ENCODE results near the gene SNRNP48. TPM values are rescaled to one million over a fixed set of nuclear protein-coding genes. Genes with fewer than 3 reads are reported as not detected.

Gene SNRNP48
- total RNA-seq, 1 experiment from 2014 or later = 7.7 TPM

GRCh38 chr6:7559196-7559595 lies 30.8 kb upstream of the SNRNP48 start:
- ChIA-PET CTCF (no interaction called here), POLR2A (ENCODE audit: unreplicated experiment) (interaction anchor here (0.6 kb wide), 2 partner anchors 18 to 23 kb away, joined by 3 to 27 read pairs; partner anchors contain the start of gene DSP)
- BruUV-seq (replicated peaks) = no TSS peak
- Histone ChIP-seq H4K20me1 (ENCODE audit: low read length) (no peaks in the 10 kb centered on the region; the same call in 1 of the 2 replicates), H3K79me2 (ENCODE audit: low read length) (peaks cover 9% of the 10 kb centered on the region), H3K9ac (ENCODE audit: low read length) (peak overlapping the region; percentile 15; the same call in 1 of the 2 replicates), H3F3A (ENCODE audit: low read length, unreplicated experiment) (no peaks in the 10 kb centered on the region), H3K4me2 (ENCODE audit: low read length) (no peak overlapping the region), H3K27ac (ENCODE audit: low read length) (peak overlapping the region; percentile 80), H3K9me2 (replicated peaks; ENCODE audit: low read length) (no peaks in the 10 kb centered on the region), H3K4me3 (ENCODE audit: low read length) (no peak overlapping the region), H3K9me3 (ENCODE audit: low read length) (no peaks in the 10 kb centered on the region), H3K36me3 (ENCODE audit: low read depth, low read length) (peaks cover 60% of the 10 kb centered on the region), H3K27me3 (ENCODE audit: low read length) (no peaks in the 10 kb centered on the region), H3K4me1 (ENCODE audit: insufficient read depth, low read length) (peaks cover 27% of the 10 kb centered on the region), H2AFZ (ENCODE audit: low read length) (no peak overlapping the region)
- no peak for ATAC-seq
- TF ChIP-seq EZH2 (IDR thresholded peaks at IDR 0.05; ENCODE audit: low read length, unreplicated experiment) (no peak), EZH2phosphoT487 (IDR thresholded peaks at IDR 0.05; ENCODE audit: borderline replicate concordance, low read length) (no peak)
- no peak for DNase-seq
- intact Hi-C loops (cut with micrococcal nuclease) = no loop called here

DNA sequence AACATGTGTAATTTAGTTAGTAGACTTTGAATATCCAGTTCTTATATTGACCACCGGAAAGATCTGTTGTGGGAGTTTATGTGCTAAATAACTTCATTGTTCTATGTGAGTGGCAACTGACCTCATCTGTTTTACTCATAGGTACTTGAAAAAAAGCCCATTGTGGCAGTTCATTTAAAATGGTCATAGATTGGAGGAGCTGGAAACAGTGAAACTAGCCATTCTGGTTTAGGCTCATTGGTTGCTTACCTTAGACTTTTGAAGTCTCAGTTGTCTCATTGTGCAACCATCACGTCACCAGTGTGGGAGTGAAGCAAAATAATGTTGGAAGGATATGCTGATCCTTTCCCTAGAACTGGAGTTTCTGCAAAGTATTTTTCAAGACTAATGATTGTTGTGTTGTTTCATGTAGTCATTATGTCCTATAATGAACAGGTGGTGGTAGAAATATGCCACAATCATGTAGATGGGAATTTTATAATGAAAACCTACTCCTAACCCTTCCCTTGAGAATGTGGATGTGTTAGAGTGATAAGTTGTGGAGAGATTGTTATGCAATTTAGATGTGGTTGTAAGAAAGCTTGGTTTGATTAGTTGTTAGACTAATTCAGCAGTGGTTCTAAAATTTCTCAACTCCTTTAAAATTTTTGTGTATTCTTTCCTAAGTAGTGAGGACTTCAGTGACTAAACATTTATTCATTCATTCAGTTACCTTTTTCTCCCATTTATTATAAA lies 30.2 kb upstream of the SNRNP48 start:
- Histone ChIP-seq H3F3A (ENCODE audit: low read length, unreplicated experiment) (no peaks in the 10 kb centered on the region), H3K4me2 (ENCODE audit: low read length) (peak overlapping the region; percentile 19; the same call in 1 of the 2 replicates), H3K36me3 (ENCODE audit: low read depth, low read length) (peaks cover 62% of the 10 kb centered on the region), H3K4me3 (ENCODE audit: low read length) (no peak overlapping the region), H2AFZ (ENCODE audit: low read length) (no peak overlapping the region), H4K20me1 (ENCODE audit: low read length) (no peaks in the 10 kb centered on the region; the same call in 1 of the 2 replicates), H3K4me1 (ENCODE audit: insufficient read depth, low read length) (peaks cover 27% of the 10 kb centered on the region), H3K27ac (ENCODE audit: low read length) (peak overlapping the region; percentile 80), H3K9ac (ENCODE audit: low read length) (no peak overlapping the region), H3K79me2 (ENCODE audit: low read length) (peaks cover 4% of the 10 kb centered on the region), H3K27me3 (ENCODE audit: low read length) (no peaks in the 10 kb centered on the region), H3K9me3 (ENCODE audit: low read length) (no peaks in the 10 kb centered on the region), H3K9me2 (replicated peaks; ENCODE audit: low read length) (no peaks in the 10 kb centered on the region)
- ATAC-seq (no peak; the same call in 1 of the 2 replicates), DNase-seq (peak; percentile 74)
- ChIA-PET POLR2A (ENCODE audit: unreplicated experiment) (interaction anchor here (0.6 kb wide), 1 partner anchor 243 kb away, joined by 10 read pairs; no protein-coding TSS in a partner anchor), CTCF (no interaction called here)
- no TSS peak for BruUV-seq (replicated peaks)
- intact Hi-C loops (cut with micrococcal nuclease) = no loop called here
- no peak for TF ChIP-seq EZH2phosphoT487 (IDR thresholded peaks at IDR 0.05; ENCODE audit: borderline replicate concordance, low read length)
- no peak for TF ChIP-seq EZH2 (IDR thresholded peaks at IDR 0.05; ENCODE audit: low read length, unreplicated experiment)
- TF ChIP-seq, protein P1, sequence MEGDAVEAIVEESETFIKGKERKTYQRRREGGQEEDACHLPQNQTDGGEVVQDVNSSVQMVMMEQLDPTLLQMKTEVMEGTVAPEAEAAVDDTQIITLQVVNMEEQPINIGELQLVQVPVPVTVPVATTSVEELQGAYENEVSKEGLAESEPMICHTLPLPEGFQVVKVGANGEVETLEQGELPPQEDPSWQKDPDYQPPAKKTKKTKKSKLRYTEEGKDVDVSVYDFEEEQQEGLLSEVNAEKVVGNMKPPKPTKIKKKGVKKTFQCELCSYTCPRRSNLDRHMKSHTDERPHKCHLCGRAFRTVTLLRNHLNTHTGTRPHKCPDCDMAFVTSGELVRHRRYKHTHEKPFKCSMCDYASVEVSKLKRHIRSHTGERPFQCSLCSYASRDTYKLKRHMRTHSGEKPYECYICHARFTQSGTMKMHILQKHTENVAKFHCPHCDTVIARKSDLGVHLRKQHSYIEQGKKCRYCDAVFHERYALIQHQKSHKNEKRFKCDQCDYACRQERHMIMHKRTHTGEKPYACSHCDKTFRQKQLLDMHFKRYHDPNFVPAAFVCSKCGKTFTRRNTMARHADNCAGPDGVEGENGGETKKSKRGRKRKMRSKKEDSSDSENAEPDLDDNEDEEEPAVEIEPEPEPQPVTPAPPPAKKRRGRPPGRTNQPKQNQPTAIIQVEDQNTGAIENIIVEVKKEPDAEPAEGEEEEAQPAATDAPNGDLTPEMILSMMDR (conservative IDR thresholded peaks at IDR 0.05; ENCODE audit: low read depth, low read length) = no peak

DNA sequence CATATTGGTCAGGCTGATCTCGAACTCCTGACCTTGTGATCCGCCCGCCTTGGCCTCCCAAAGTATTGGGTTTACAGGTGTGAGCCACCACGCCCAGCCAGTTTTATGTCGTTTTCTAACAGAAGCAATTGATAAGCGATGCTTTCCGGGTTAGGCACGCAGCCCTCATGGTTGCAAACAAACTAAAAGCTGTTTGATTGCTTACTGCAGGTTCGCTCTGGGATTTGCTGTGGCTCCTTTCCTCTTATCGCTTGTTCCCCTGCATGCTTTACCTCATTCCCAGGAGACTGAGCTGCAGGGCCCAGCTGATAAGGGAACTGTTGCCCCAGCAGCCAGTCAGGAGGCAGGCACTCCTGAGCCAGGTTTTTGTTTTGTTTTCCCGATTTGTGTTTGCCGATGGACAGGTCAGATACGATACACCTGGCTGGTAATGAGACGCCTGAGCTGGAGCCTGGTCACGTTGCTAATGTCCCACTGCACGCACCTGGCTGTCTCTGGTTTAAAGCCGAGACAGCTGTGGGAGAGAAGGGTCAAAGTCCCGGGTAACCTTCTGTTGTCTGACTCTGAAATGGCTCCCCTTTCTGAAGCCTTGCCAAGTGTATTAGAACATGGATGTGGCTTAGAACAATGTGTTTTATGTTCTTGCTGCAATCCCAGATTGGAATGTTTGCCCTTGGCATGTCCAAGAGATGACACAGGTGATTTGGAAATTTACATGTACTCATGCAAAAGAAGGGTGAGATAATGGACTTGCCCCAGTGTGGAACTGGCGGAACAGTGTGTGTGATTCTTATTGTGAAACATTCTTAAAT lies 28.6 kb upstream of the SNRNP48 start:
- ChIA-PET CTCF (no interaction called here), POLR2A (ENCODE audit: unreplicated experiment) (no interaction called here)
- Histone ChIP-seq H4K20me1 (ENCODE audit: low read length) (no peaks in the 10 kb centered on the region), H3K36me3 (ENCODE audit: low read depth, low read length) (peaks cover 69% of the 10 kb centered on the region), H3K4me2 (ENCODE audit: low read length) (peak overlapping the region; percentile 3; the same call in 1 of the 2 replicates), H3K9me2 (replicated peaks; ENCODE audit: low read length) (no peaks in the 10 kb centered on the region), H3K27ac (ENCODE audit: low read length) (peak overlapping the region; percentile 67), H3K79me2 (ENCODE audit: low read length) (no peaks in the 10 kb centered on the region; the same call in 1 of the 2 replicates), H3K4me1 (ENCODE audit: insufficient read depth, low read length) (peaks cover 27% of the 10 kb centered on the region), H3K27me3 (ENCODE audit: low read length) (no peaks in the 10 kb centered on the region), H3K9me3 (ENCODE audit: low read length) (no peaks in the 10 kb centered on the region), H3F3A (ENCODE audit: low read length, unreplicated experiment) (no peaks in the 10 kb centered on the region), H3K9ac (ENCODE audit: low read length) (no peak overlapping the region), H2AFZ (ENCODE audit: low read length) (no peak overlapping the region), H3K4me3 (ENCODE audit: low read length) (no peak overlapping the region)
- BruUV-seq (replicated peaks) = no TSS peak
- ATAC-seq (no peak), DNase-seq (peak; percentile 66)
- intact Hi-C loops (cut with micrococcal nuclease) = no loop called here
- TF ChIP-seq EZH2 (IDR thresholded peaks at IDR 0.05; ENCODE audit: low read length, unreplicated experiment) (no peak), EZH2phosphoT487 (IDR thresholded peaks at IDR 0.05; ENCODE audit: borderline replicate concordance, low read length) (no peak)
- TF ChIP-seq, protein P1 (conservative IDR thresholded peaks at IDR 0.05; ENCODE audit: low read depth, low read length) = no peak

Data from PC-3 (cell line).